ENCODE results near the gene WDTC1.
A peak's percentile ranks its signal among the peaks of the same experiment; 100 is the strongest.

Gene WDTC1

GRCh38 chr1:27302612-27303011 lies 68.2 kb downstream of the WDTC1 start:
- DNase-seq = no peak

GRCh38 chr1:27303509-27303908 lies 69.1 kb downstream of the WDTC1 start:
- no peak for DNase-seq

- no peak for DNase-seq
These were observed 71.6 kb downstream of the WDTC1 start for GRCh38 chr1:27306071-27306470.

- no peak for DNase-seq
These were observed 72.7 kb downstream of the WDTC1 start for GRCh38 chr1:27306892-27307761.

- DNase-seq = no peak
These were observed 73.6 kb downstream of the WDTC1 start for GRCh38 chr1:27307874-27308598.

GRCh38 chr1:27314169-27314568 lies 79.7 kb downstream of the WDTC1 start:
- no peak for DNase-seq

- no peak for DNase-seq
These were observed 80.3 kb downstream of the WDTC1 start for GRCh38 chr1:27314737-27315136.

GRCh38 chr1:27316860-27317259 lies 82.4 kb downstream of the WDTC1 start:
- no peak for DNase-seq

GRCh38 chr1:27318136-27318535 lies 83.7 kb downstream of the WDTC1 start:
- no peak for DNase-seq

- DNase-seq = no peak
These were observed 84.2 kb downstream of the WDTC1 start for GRCh38 chr1:27318596-27318995.

- peak; percentile 85 for DNase-seq
These were observed 87.6 kb downstream of the WDTC1 start, which contains the start of gene TMEM222 for GRCh38 chr1:27321813-27322568. TMEM222 (plus strand) TSS chr1:27322163; CDS start chr1:27322198, 35 bp downstream.

GRCh38 chr1:27322569-27323240 lies 88.3 kb downstream of the WDTC1 start:
- DNase-seq = no peak

GRCh38 chr1:27325286-27325685 lies 90.9 kb downstream of the WDTC1 start:
- DNase-seq = no peak

GRCh38 chr1:27327964-27328363 lies 93.5 kb downstream of the WDTC1 start:
- DNase-seq = no peak

- no peak for DNase-seq
These were observed 96.4 kb downstream of the WDTC1 start for GRCh38 chr1:27330786-27331185.

- DNase-seq = no peak
These were observed 97.0 kb downstream of the WDTC1 start for GRCh38 chr1:27331426-27331825.

GRCh38 chr1:27331922-27332321 lies 97.5 kb downstream of the WDTC1 start:
- no peak for DNase-seq

GRCh38 chr1:27332536-27333281 lies 98.3 kb downstream of the WDTC1 start:
- no peak for DNase-seq

GRCh38 chr1:27333717-27334279 lies 99.4 kb downstream of the WDTC1 start:
- DNase-seq = no peak

GRCh38 chr1:27335506-27336422 lies 101.3 kb downstream of the WDTC1 start:
- no peak for DNase-seq

- DNase-seq = no peak
These were observed 102.3 kb downstream of the WDTC1 start for GRCh38 chr1:27336756-27337155.

All from NCI-H748 treated with DMSO at 0.1 percent for 48 hours (cell line).